ENCODE data around the gene NDFIP2. TPM values are rescaled to one million over a fixed set of nuclear protein-coding genes. Genes with fewer than 3 reads are reported as not detected.

NDFIP2 gene
- total RNA-seq, 2 experiments from 2014 or later = 0.54 to 4.0 TPM

GRCh38 chr13:79447741-79448140, 33.2 kb upstream of the NDFIP2 start:
- intact Hi-C loops (cut with micrococcal nuclease; ENCODE audit: unreplicated experiment) = no loop called here
- ChIA-PET CTCF (ENCODE audit: unreplicated experiment) (no interaction called here), POLR2A (no interaction called here)
- Histone ChIP-seq H3K9me2 (ENCODE audit: insufficient read depth, low read length) (no peaks in the 10 kb centered on the region), H3K4me1 (ENCODE audit: insufficient read depth, low read length, poor library complexity, severe bottlenecking) (no peaks in the 10 kb centered on the region), H3K36me3 (ENCODE audit: insufficient read depth, low read length) (no peaks in the 10 kb centered on the region), H3K9me3 (ENCODE audit: low read length) (no peaks in the 10 kb centered on the region), H3K4me3 (ENCODE audit: low read depth, low read length, poor library complexity, severe bottlenecking) (no peak overlapping the region), H2AFZ (ENCODE audit: low read length) (no peak overlapping the region), H4K20me1 (ENCODE audit: insufficient read depth, low read length) (no peaks in the 10 kb centered on the region), H3K27ac (ENCODE audit: low read depth, low read length, poor library complexity, severe bottlenecking) (no peak overlapping the region), H3K79me2 (ENCODE audit: insufficient read depth, low read depth, low read length) (no peaks in the 10 kb centered on the region), H3K4me2 (ENCODE audit: low read length) (no peak overlapping the region)
- no peak for DNase-seq (ENCODE audit: low spot score)
- BruUV-seq (replicated peaks) = no TSS peak
- TF ChIP-seq EZH2phosphoT487 (IDR thresholded peaks at IDR 0.05; ENCODE audit: borderline replicate concordance, low read depth, low read length) = no peak
- TF ChIP-seq CTCF (conservative IDR thresholded peaks at IDR 0.05; ENCODE audit: low read length) = no peak

GRCh38 chr13:79448413-79448812, 32.5 kb upstream of the NDFIP2 start:
- H4K20me1 ChIP-seq (ENCODE audit: insufficient read depth, low read length) = no peaks in the 10 kb centered on the region
- H3K9me2 ChIP-seq (ENCODE audit: insufficient read depth, low read length) = no peaks in the 10 kb centered on the region
- no peak overlapping the region for H3K4me3 ChIP-seq (ENCODE audit: low read depth, low read length, poor library complexity, severe bottlenecking)
- ChIA-PET POLR2A (no interaction called here), CTCF (ENCODE audit: unreplicated experiment) (no interaction called here)
- H3K4me2 ChIP-seq (ENCODE audit: low read length) = no peak overlapping the region
- TF ChIP-seq EZH2phosphoT487 (IDR thresholded peaks at IDR 0.05; ENCODE audit: borderline replicate concordance, low read depth, low read length) = no peak
- TF ChIP-seq CTCF (conservative IDR thresholded peaks at IDR 0.05; ENCODE audit: low read length) = no peak
- no TSS peak for BruUV-seq (replicated peaks)
- H3K36me3 ChIP-seq (ENCODE audit: insufficient read depth, low read length) = no peaks in the 10 kb centered on the region
- no peaks in the 10 kb centered on the region for H3K79me2 ChIP-seq (ENCODE audit: insufficient read depth, low read depth, low read length)
- no peak overlapping the region for H2AFZ ChIP-seq (ENCODE audit: low read length)
- no peaks in the 10 kb centered on the region for H3K9me3 ChIP-seq (ENCODE audit: low read length)
- no peak for DNase-seq (ENCODE audit: low spot score)
- intact Hi-C loops (cut with micrococcal nuclease; ENCODE audit: unreplicated experiment) = no loop called here
- no peaks in the 10 kb centered on the region for H3K4me1 ChIP-seq (ENCODE audit: insufficient read depth, low read length, poor library complexity, severe bottlenecking)
- no peak overlapping the region for H3K27ac ChIP-seq (ENCODE audit: low read depth, low read length, poor library complexity, severe bottlenecking)

GRCh38 chr13:79450110-79450509, 30.8 kb upstream of the NDFIP2 start:
- Histone ChIP-seq H3K4me3 (ENCODE audit: low read depth, low read length, poor library complexity, severe bottlenecking) (no peak overlapping the region), H3K4me1 (ENCODE audit: insufficient read depth, low read length, poor library complexity, severe bottlenecking) (no peaks in the 10 kb centered on the region), H3K79me2 (ENCODE audit: insufficient read depth, low read depth, low read length) (no peaks in the 10 kb centered on the region), H3K9me3 (ENCODE audit: low read length) (no peaks in the 10 kb centered on the region), H3K9me2 (ENCODE audit: insufficient read depth, low read length) (no peaks in the 10 kb centered on the region), H3K4me2 (ENCODE audit: low read length) (no peak overlapping the region), H4K20me1 (ENCODE audit: insufficient read depth, low read length) (no peaks in the 10 kb centered on the region), H3K36me3 (ENCODE audit: insufficient read depth, low read length) (no peaks in the 10 kb centered on the region), H2AFZ (ENCODE audit: low read length) (no peak overlapping the region), H3K27ac (ENCODE audit: low read depth, low read length, poor library complexity, severe bottlenecking) (no peak overlapping the region)
- POLR2A ChIA-PET = no interaction called here
- CTCF ChIA-PET (ENCODE audit: unreplicated experiment) = no interaction called here
- BruUV-seq (replicated peaks) = no TSS peak
- no peak for DNase-seq (ENCODE audit: low spot score)
- TF ChIP-seq EZH2phosphoT487 (IDR thresholded peaks at IDR 0.05; ENCODE audit: borderline replicate concordance, low read depth, low read length) = no peak
- no peak for TF ChIP-seq CTCF (conservative IDR thresholded peaks at IDR 0.05; ENCODE audit: low read length)
- intact Hi-C loops (cut with micrococcal nuclease; ENCODE audit: unreplicated experiment) = no loop called here

All from OCI-LY7 (cell line).